Measurements from ENCODE around the gene PTPRM. TPM values are rescaled to one million over a fixed set of nuclear protein-coding genes. Genes with fewer than 3 reads are reported as not detected.

Gene PTPRM
- total and polyA plus RNA-seq, 9 donors = 45.6 to 82.0 (median 56.9) TPM

GRCh38 chr18:7671105-7671504 is 104.0 kb downstream of the PTPRM start:
- DNase-seq = no peak
- 92 to 94% (median 92%) methylated on average over 2 of the region's 2 CpGs for WGBS, 3 donors
- intact Hi-C loops (cut with DNase I) = no loop called here
- Histone ChIP-seq H3K27me3 (no peaks in the 10 kb centered on the region), H3K4me3 (no peak overlapping the region), H3K36me3 (no peaks in the 10 kb centered on the region), H3K27ac (no peak overlapping the region), H3K9me3 (no peaks in the 10 kb centered on the region), H3K4me1 (ENCODE audit: insufficient read depth) (no peaks in the 10 kb centered on the region)
- TF ChIP-seq POLR2A (IDR thresholded peaks at IDR 0.05) (no peak), CTCF (IDR thresholded peaks at IDR 0.05) (no peak), EP300 (IDR thresholded peaks at IDR 0.05) (no peak)

- intact Hi-C loops (cut with DNase I) = no loop called here
Measured at GRCh38 chr18:7676253-7676873, 109.2 kb downstream of the PTPRM start.

GRCh38 chr18:7677001-7677400 is 109.9 kb downstream of the PTPRM start:
- H3K4me3 ChIP-seq = no peak overlapping the region
- no peaks in the 10 kb centered on the region for H3K9me3 ChIP-seq
- H3K27me3 ChIP-seq = no peaks in the 10 kb centered on the region
- H3K27ac ChIP-seq = no peak overlapping the region
- peaks cover 3% of the 10 kb centered on the region for H3K4me1 ChIP-seq (ENCODE audit: insufficient read depth)
- TF ChIP-seq CTCF (IDR thresholded peaks at IDR 0.05) (no peak), POLR2A (IDR thresholded peaks at IDR 0.05) (no peak), EP300 (IDR thresholded peaks at IDR 0.05) (no peak)
- no peaks in the 10 kb centered on the region for H3K36me3 ChIP-seq
- WGBS, 3 donors = 60 to 67% (median 66%) methylated on average over 4 of the region's 4 CpGs
- no peak for DNase-seq
- intact Hi-C loops (cut with DNase I) = no loop called here

More at GRCh38 chr18:7676253-7676873, 109.2 kb downstream of the PTPRM start:
- TF ChIP-seq EP300 (IDR thresholded peaks at IDR 0.05) (no peak), POLR2A (IDR thresholded peaks at IDR 0.05) (no peak), CTCF (IDR thresholded peaks at IDR 0.05) (no peak)
- Histone ChIP-seq H3K36me3 (no peaks in the 10 kb centered on the region), H3K4me3 (no peak overlapping the region), H3K27ac (no peak overlapping the region), H3K9me3 (no peaks in the 10 kb centered on the region), H3K4me1 (ENCODE audit: insufficient read depth) (peaks cover 3% of the 10 kb centered on the region), H3K27me3 (no peaks in the 10 kb centered on the region)
- WGBS, 3 donors = 45 to 64% (median 49%) methylated on average over 8 of the region's 8 CpGs
- no peak for DNase-seq

- 88 to 92% (median 90%) methylated on average over 4 of the region's 4 CpGs for WGBS, 3 donors
- DNase-seq = no peak
- Histone ChIP-seq H3K27ac (no peak overlapping the region), H3K4me3 (no peak overlapping the region), H3K36me3 (no peaks in the 10 kb centered on the region), H3K4me1 (ENCODE audit: insufficient read depth) (peaks cover 3% of the 10 kb centered on the region), H3K27me3 (no peaks in the 10 kb centered on the region), H3K9me3 (no peaks in the 10 kb centered on the region)
- intact Hi-C loops (cut with DNase I) = no loop called here
- TF ChIP-seq CTCF (IDR thresholded peaks at IDR 0.05) (no peak), EP300 (IDR thresholded peaks at IDR 0.05) (no peak), POLR2A (IDR thresholded peaks at IDR 0.05) (no peak)
Measured at GRCh38 chr18:7677424-7677823, 110.3 kb downstream of the PTPRM start.

Measured in ovary (tissue), 9 donors.